ENCODE measurements around the gene NKAIN2.
"Not testable (repeated sequence)": the region's sequence is repeated elsewhere in the genome, so short reads cannot be mapped to it uniquely, and the experiment has no call there.

Gene NKAIN2

GRCh38 chr6:124722141-124722878, 918.6 kb downstream of the NKAIN2 start:
- Mint-ChIP-seq H3K27me3 (no peaks in the 10 kb centered on the region), H3K36me3 (ENCODE audit: low read depth) (no peaks in the 10 kb centered on the region), H3K9me3 (no peaks in the 10 kb centered on the region), H3K27ac (no peak overlapping the region), H3K4me1 (no peaks in the 10 kb centered on the region), H3K4me3 (no peak overlapping the region)
- ATAC-seq (no peak), DNase-seq (no peak)

DNA sequence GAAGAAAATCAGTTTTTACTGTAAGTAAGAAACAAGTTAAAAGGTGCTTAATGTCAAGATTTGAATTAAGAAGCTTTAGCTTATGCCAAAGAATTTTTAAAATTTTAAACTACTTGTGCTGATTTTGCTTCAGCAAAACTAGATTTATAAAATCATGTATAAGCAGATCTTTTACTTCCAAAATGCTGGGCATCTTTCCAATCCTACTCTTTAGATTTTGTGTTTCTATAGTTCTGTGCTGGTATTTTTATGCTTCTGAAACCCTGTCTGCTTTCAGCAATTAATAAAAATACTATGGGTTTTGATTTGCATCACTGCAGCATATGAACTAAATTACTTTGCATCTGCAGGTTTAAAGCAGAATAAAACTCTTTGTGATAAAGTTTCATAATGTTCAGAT, 920.0 kb downstream of the NKAIN2 start:
- ATAC-seq (no peak), DNase-seq (no peak)
- Mint-ChIP-seq H3K27ac (no peak overlapping the region), H3K4me3 (no peak overlapping the region), H3K9me3 (no peaks in the 10 kb centered on the region), H3K4me1 (no peaks in the 10 kb centered on the region), H3K36me3 (ENCODE audit: low read depth) (no peaks in the 10 kb centered on the region), H3K27me3 (no peaks in the 10 kb centered on the region)

GRCh38 chr6:124737804-124738203, 934.1 kb downstream of the NKAIN2 start:
- H3K4me1 Mint-ChIP-seq, ATAC-seq: not testable (repeated sequence)

GRCh38 chr6:124738482-124738881, 934.8 kb downstream of the NKAIN2 start:
- H3K36me3 Mint-ChIP-seq (ENCODE audit: low read depth) = no peaks in the 10 kb centered on the region
- H3K27me3 Mint-ChIP-seq = no peaks in the 10 kb centered on the region

More at GRCh38 chr6:124737804-124738203, 934.1 kb downstream of the NKAIN2 start:
- not testable (repeated sequence) for H3K4me3 Mint-ChIP-seq; DNase-seq; H3K27ac Mint-ChIP-seq; H3K36me3 Mint-ChIP-seq (ENCODE audit: low read depth); H3K27me3 Mint-ChIP-seq; H3K9me3 Mint-ChIP-seq

GRCh38 chr6:124741341-124741740, 937.7 kb downstream of the NKAIN2 start:
- no peaks in the 10 kb centered on the region for H3K36me3 Mint-ChIP-seq (ENCODE audit: low read depth)
- no peaks in the 10 kb centered on the region for H3K27me3 Mint-ChIP-seq
- DNase-seq = no peak
- no peaks in the 10 kb centered on the region for H3K9me3 Mint-ChIP-seq
- H3K4me3 Mint-ChIP-seq = no peak overlapping the region
- no peaks in the 10 kb centered on the region for H3K4me1 Mint-ChIP-seq
- H3K27ac Mint-ChIP-seq = no peak overlapping the region
- ATAC-seq = no peak

More at GRCh38 chr6:124738482-124738881, 934.8 kb downstream of the NKAIN2 start:
- no peak overlapping the region for H3K27ac Mint-ChIP-seq
- no peak overlapping the region for H3K4me3 Mint-ChIP-seq
- ATAC-seq (no peak), DNase-seq (no peak)
- no peaks in the 10 kb centered on the region for H3K9me3 Mint-ChIP-seq
- H3K4me1 Mint-ChIP-seq = no peaks in the 10 kb centered on the region

- no peak for ATAC-seq
- Mint-ChIP-seq H3K9me3 (no peaks in the 10 kb centered on the region), H3K4me1 (no peaks in the 10 kb centered on the region), H3K36me3 (ENCODE audit: low read depth) (no peaks in the 10 kb centered on the region), H3K27me3 (no peaks in the 10 kb centered on the region), H3K4me3 (no peak overlapping the region), H3K27ac (no peak overlapping the region)
- no peak for DNase-seq
Measured at GRCh38 chr6:124742971-124743370, 939.3 kb downstream of the NKAIN2 start.

DNA sequence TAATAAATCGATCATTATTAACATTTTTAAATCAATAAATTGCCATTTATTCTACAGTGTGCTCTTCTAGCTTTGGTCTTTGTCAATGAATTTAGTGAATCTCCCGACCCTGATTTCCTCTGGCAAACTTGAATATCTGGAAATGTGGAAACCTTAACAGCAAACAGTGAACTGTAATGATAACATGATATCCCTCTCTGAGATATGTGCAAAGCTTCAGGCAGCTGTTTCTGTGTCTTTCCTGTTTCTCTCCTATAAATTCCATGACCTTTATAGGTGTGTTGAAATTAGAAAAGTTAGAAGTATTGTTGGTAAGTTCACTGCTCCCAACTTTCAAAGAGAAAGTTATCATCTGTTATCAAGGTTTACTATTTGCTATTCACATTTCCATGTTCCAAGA, 939.8 kb downstream of the NKAIN2 start:
- no peak for ATAC-seq
- H3K27me3 Mint-ChIP-seq = no peaks in the 10 kb centered on the region
- H3K4me3 Mint-ChIP-seq = no peak overlapping the region
- no peak for DNase-seq
- no peaks in the 10 kb centered on the region for H3K36me3 Mint-ChIP-seq (ENCODE audit: low read depth)
- no peaks in the 10 kb centered on the region for H3K9me3 Mint-ChIP-seq
- no peaks in the 10 kb centered on the region for H3K4me1 Mint-ChIP-seq
- H3K27ac Mint-ChIP-seq = no peak overlapping the region

GRCh38 chr6:124747349-124747748, 943.7 kb downstream of the NKAIN2 start:
- ATAC-seq (no peak), DNase-seq (no peak)
- Mint-ChIP-seq H3K27me3 (no peaks in the 10 kb centered on the region), H3K4me3 (no peak overlapping the region), H3K27ac (no peak overlapping the region), H3K9me3 (no peaks in the 10 kb centered on the region), H3K4me1 (no peaks in the 10 kb centered on the region), H3K36me3 (ENCODE audit: low read depth) (no peaks in the 10 kb centered on the region)

DNA sequence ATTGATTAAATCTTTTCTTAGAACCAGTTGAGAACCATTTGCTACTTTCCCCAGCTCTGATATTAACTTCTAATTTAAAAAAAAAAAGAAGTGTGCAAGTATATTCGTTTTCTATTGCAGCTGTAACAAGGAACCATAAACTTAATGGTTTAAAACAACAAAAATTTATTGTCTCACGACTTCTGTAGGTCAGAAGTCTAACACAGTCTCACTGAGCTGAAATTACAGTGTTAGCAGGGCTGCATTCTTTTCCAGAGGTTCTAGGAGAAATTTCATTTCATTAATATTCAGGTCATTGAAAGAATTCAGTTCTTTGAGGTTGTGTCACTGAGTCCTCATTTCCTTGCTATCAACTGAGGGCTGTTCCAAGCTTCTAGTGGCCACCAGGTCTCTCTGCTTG, 945.1 kb downstream of the NKAIN2 start:
- Mint-ChIP-seq H3K4me1 (no peaks in the 10 kb centered on the region), H3K4me3 (no peak overlapping the region), H3K36me3 (ENCODE audit: low read depth) (no peaks in the 10 kb centered on the region), H3K27me3 (no peaks in the 10 kb centered on the region), H3K9me3 (peaks cover 3% of the 10 kb centered on the region), H3K27ac (no peak overlapping the region)
- DNase-seq (no peak), ATAC-seq (no peak)

GRCh38 chr6:124753001-124753400, 949.3 kb downstream of the NKAIN2 start:
- H3K4me3 Mint-ChIP-seq = no peak overlapping the region
- no peaks in the 10 kb centered on the region for H3K4me1 Mint-ChIP-seq
- no peak for DNase-seq
- H3K36me3 Mint-ChIP-seq (ENCODE audit: low read depth) = no peaks in the 10 kb centered on the region
- no peak for ATAC-seq
- H3K27ac Mint-ChIP-seq = no peak overlapping the region
- no peaks in the 10 kb centered on the region for H3K27me3 Mint-ChIP-seq
- peaks cover 3% of the 10 kb centered on the region for H3K9me3 Mint-ChIP-seq

DNA sequence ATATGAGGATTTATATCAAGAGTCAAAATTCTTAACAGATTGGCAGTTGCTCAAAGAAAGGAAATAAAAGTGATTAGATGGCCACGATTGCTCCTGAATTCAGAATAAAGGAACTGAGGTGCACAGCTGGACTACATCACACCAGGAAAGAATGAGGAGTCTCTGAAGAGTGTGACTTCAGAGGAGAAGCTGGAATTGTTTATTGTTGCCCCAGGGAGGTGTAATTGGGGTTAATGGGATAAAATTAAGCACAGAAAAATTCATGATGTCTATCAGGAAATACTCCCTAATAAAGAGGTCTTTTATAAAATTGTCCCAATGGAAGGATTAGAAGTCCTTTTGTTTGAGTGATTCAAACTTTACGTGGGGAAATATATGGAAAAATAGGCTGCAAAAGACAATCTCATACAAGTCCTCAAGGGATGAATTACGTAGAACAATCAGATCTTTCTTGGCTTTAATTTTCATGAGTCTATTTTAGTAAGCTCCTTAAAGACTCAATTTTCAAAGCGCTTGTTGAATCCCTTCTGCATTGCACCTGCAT, 950.0 kb downstream of the NKAIN2 start:
- Mint-ChIP-seq H3K27me3 (no peaks in the 10 kb centered on the region), H3K9me3 (peaks cover 3% of the 10 kb centered on the region), H3K27ac (no peak overlapping the region), H3K36me3 (ENCODE audit: low read depth) (no peaks in the 10 kb centered on the region), H3K4me1 (no peaks in the 10 kb centered on the region), H3K4me3 (no peak overlapping the region)
- DNase-seq (no peak), ATAC-seq (no peak)

GRCh38 chr6:124755321-124755720, 951.7 kb downstream of the NKAIN2 start:
- ATAC-seq (no peak), DNase-seq (no peak)
- no peaks in the 10 kb centered on the region for H3K36me3 Mint-ChIP-seq (ENCODE audit: low read depth)
- H3K4me3 Mint-ChIP-seq = no peak overlapping the region
- H3K27me3 Mint-ChIP-seq = no peaks in the 10 kb centered on the region
- H3K9me3 Mint-ChIP-seq = peaks cover 3% of the 10 kb centered on the region
- no peak overlapping the region for H3K27ac Mint-ChIP-seq
- H3K4me1 Mint-ChIP-seq = no peaks in the 10 kb centered on the region

- Mint-ChIP-seq H3K4me3 (no peak overlapping the region), H3K27me3 (no peaks in the 10 kb centered on the region), H3K36me3 (ENCODE audit: low read depth) (no peaks in the 10 kb centered on the region), H3K9me3 (peaks cover 3% of the 10 kb centered on the region), H3K4me1 (no peaks in the 10 kb centered on the region), H3K27ac (no peak overlapping the region)
- ATAC-seq = no peak
- no peak for DNase-seq
Measured at GRCh38 chr6:124757560-124757959, 953.9 kb downstream of the NKAIN2 start.

GRCh38 chr6:124758663-124759062, 955.0 kb downstream of the NKAIN2 start:
- no peak for ATAC-seq
- Mint-ChIP-seq H3K4me1 (no peaks in the 10 kb centered on the region), H3K4me3 (no peak overlapping the region), H3K27me3 (no peaks in the 10 kb centered on the region), H3K9me3 (no peaks in the 10 kb centered on the region), H3K27ac (no peak overlapping the region), H3K36me3 (ENCODE audit: low read depth) (no peaks in the 10 kb centered on the region)
- no peak for DNase-seq

GRCh38 chr6:124765280-124765679, 961.6 kb downstream of the NKAIN2 start:
- ATAC-seq (no peak), DNase-seq (no peak)
- Mint-ChIP-seq H3K9me3 (peaks cover 3% of the 10 kb centered on the region), H3K36me3 (ENCODE audit: low read depth) (no peaks in the 10 kb centered on the region), H3K27ac (no peak overlapping the region), H3K4me3 (no peak overlapping the region), H3K4me1 (no peaks in the 10 kb centered on the region), H3K27me3 (no peaks in the 10 kb centered on the region)
